ENCODE results near the gene CD300LG.
"Not testable (repeated sequence)": the region's sequence is repeated elsewhere in the genome, so short reads cannot be mapped to it uniquely, and the experiment has no call there.

The CD300LG gene

GRCh38 chr17:43855061-43855460 lies 8.1 kb downstream of the CD300LG start:
- DNase-seq (ENCODE audit: low spot score), result no peak

GRCh38 chr17:43856141-43856540 lies 9.2 kb downstream of the CD300LG start:
- DNase-seq (ENCODE audit: low spot score), result no peak

- DNase-seq (ENCODE audit: low spot score), result no peak
Measured at GRCh38 chr17:43857141-43857540, 10.2 kb downstream of the CD300LG start.

GRCh38 chr17:43857957-43858600 lies 11.1 kb downstream of the CD300LG start:
- DNase-seq (ENCODE audit: low spot score), result no peak

- DNase-seq (ENCODE audit: low spot score), result no peak
Measured at GRCh38 chr17:43860077-43860725, 13.2 kb downstream of the CD300LG start.

GRCh38 chr17:43860927-43861622 lies 14.1 kb downstream of the CD300LG start:
- no peak for DNase-seq (ENCODE audit: low spot score)

- no peak for DNase-seq (ENCODE audit: low spot score)
Measured at GRCh38 chr17:43861960-43862359, 15.0 kb downstream of the CD300LG start.

- DNase-seq (ENCODE audit: low spot score), result no peak
Measured at GRCh38 chr17:43864161-43864984, 17.4 kb downstream of the CD300LG start.

GRCh38 chr17:43868226-43868994 lies 21.4 kb downstream of the CD300LG start:
- DNase-seq (ENCODE audit: low spot score), result no peak

- not testable (repeated sequence) for DNase-seq (ENCODE audit: low spot score)
Measured at GRCh38 chr17:43869031-43869430, 22.1 kb downstream of the CD300LG start.

- no peak for DNase-seq (ENCODE audit: low spot score)
Measured at GRCh38 chr17:43871946-43872690, 25.1 kb downstream of the CD300LG start.

GRCh38 chr17:43873091-43873490 lies 26.1 kb downstream of the CD300LG start:
- no peak for DNase-seq (ENCODE audit: low spot score)

- DNase-seq (ENCODE audit: low spot score), result no peak
Measured at GRCh38 chr17:43873815-43874214, 26.8 kb downstream of the CD300LG start.

- no peak for DNase-seq (ENCODE audit: low spot score)
Measured at GRCh38 chr17:43874293-43874692, 27.3 kb downstream of the CD300LG start.

- DNase-seq (ENCODE audit: low spot score), result no peak
Measured at GRCh38 chr17:43875476-43876147, 28.6 kb downstream of the CD300LG start.

GRCh38 chr17:43877031-43877430 lies 30.1 kb downstream of the CD300LG start:
- DNase-seq (ENCODE audit: low spot score), result no peak

GRCh38 chr17:43877451-43878155 lies 30.6 kb downstream of the CD300LG start:
- DNase-seq (ENCODE audit: low spot score), result no peak

GRCh38 chr17:43878260-43879175 lies 31.5 kb downstream of the CD300LG start:
- DNase-seq (ENCODE audit: low spot score), result peak; percentile 54
